IMR-90 (cell line): Measurements from ENCODE around the gene CEP41. TPM values are rescaled to one million over a fixed set of nuclear protein-coding genes. Genes with fewer than 3 reads are reported as not detected.

ENCODE experiments used
- ATAC-seq: fragments of 200-7000 bp; cut with Tn5 transposase; 2 replicates; pipeline ENCODE4 v1.9.1; 2020; ENCODE audit warnings: low read depth, mild to moderate bottlenecking, moderate library complexity
- BruUV-seq: library from RNA; stranded (reverse); fragments of 400-500 nt; replicated peaks from 2 replicates; lab custom pipeline; 2021; lab: Mats Ljungman, UMichigan
- CTCF ChIA-PET: fragments of 300-600 bp; formaldehyde crosslinking; extraction: SDS; loops from one replicate; lab custom pipeline; 2021; ENCODE audit warnings: antibody characterized with exemption; lab: Yijun Ruan, JAX
- POLR2A ChIA-PET: fragments of 300-600 bp; sonication (Branson Sonifier 250); formaldehyde crosslinking; loops from one replicate; lab custom pipeline; 2022; ENCODE audit warnings: antibody characterized with exemption; ENCODE audit not compliant: unreplicated experiment; lab: Charles Lee
- DNase-seq: peaks from one replicate; pipeline ENCODE4 v3.0.0; 2013
- H2AFZ ChIP-seq: replicated peaks from 2 replicates; pipeline ENCODE3; 2013; ENCODE audit warnings: low read length, mild to moderate bottlenecking; ENCODE audit not compliant: poor library complexity
- H2AK5ac ChIP-seq: 2 replicates; pipeline ENCODE4 v1.6.1; 2013; ENCODE audit warnings: low read depth, low read length, inconsistent platforms
- H2AK9ac ChIP-seq: replicated peaks from 2 replicates; pipeline ENCODE3; 2013; ENCODE audit warnings: mild to moderate bottlenecking, low read depth, low read length, moderate library complexity; ENCODE audit not compliant: poor library complexity
- H2BK120ac ChIP-seq: 2 replicates; pipeline ENCODE4 v1.6.1; 2013; ENCODE audit warnings: low read depth, low read length, inconsistent platforms
- H2BK15ac ChIP-seq: 3 replicates; pipeline ENCODE4 v1.6.1; 2013; ENCODE audit warnings: low read depth, low read length, inconsistent platforms
- H2BK20ac ChIP-seq: 2 replicates; pipeline ENCODE4 v1.6.1; 2013; ENCODE audit warnings: low read depth, mild to moderate bottlenecking, inconsistent platforms, low read length, moderate library complexity
- H2BK5ac ChIP-seq: 2 replicates; pipeline ENCODE4 v1.6.1; 2013; ENCODE audit warnings: mild to moderate bottlenecking, low read depth, low read length, inconsistent platforms; ENCODE audit not compliant: poor library complexity, severe bottlenecking
- H3K14ac ChIP-seq: replicated peaks from 2 replicates; pipeline ENCODE4 v1.6.1; 2013; ENCODE audit warnings: low read depth, low read length, inconsistent platforms
- H3K18ac ChIP-seq: 2 replicates; pipeline ENCODE4 v1.6.1; 2013; ENCODE audit warnings: low read depth, low read length, control low read depth
- H3K23ac ChIP-seq: 2 replicates; pipeline ENCODE4 v1.6.1; 2013; ENCODE audit warnings: low read depth, low read length, inconsistent platforms
- H3K27ac ChIP-seq: 2 replicates; pipeline ENCODE4 v1.5.1; 2013; ENCODE audit warnings: mild to moderate bottlenecking, control low read depth, low read length; ENCODE audit not compliant: insufficient read depth
- H3K27me3 ChIP-seq: 2 replicates; pipeline ENCODE4 v1.6.1; 2013; ENCODE audit warnings: low read length; ENCODE audit not compliant: control insufficient read depth, insufficient read depth
- H3K36me3 ChIP-seq: 2 replicates; pipeline ENCODE4 v1.6.1; 2013; ENCODE audit warnings: low read length, mixed read lengths; ENCODE audit not compliant: control insufficient read depth, insufficient read depth
- H3K4ac ChIP-seq: 2 replicates; pipeline ENCODE4 v1.6.1; 2013; ENCODE audit warnings: low read depth, low read length, inconsistent platforms
- H3K4me1 ChIP-seq: 2 replicates; pipeline ENCODE4 v1.6.1; 2013; ENCODE audit warnings: low read length, mixed read lengths; ENCODE audit not compliant: control insufficient read depth, insufficient read depth
- H3K4me2 ChIP-seq: 2 replicates; pipeline ENCODE4 v1.6.1; 2013; ENCODE audit warnings: low read depth, mild to moderate bottlenecking, control low read depth, low read length, moderate library complexity
- H3K4me3 ChIP-seq: 2 replicates; pipeline ENCODE4 v1.5.1; 2013; ENCODE audit warnings: low read depth, mild to moderate bottlenecking, control low read depth, low read length, moderate library complexity; ENCODE audit not compliant: insufficient read depth
- H3K56ac ChIP-seq: 2 replicates; pipeline ENCODE4 v1.6.1; 2013; ENCODE audit warnings: low read length, inconsistent platforms; ENCODE audit not compliant: insufficient read depth; ENCODE audit errors: extremely low read depth
- H3K79me1 ChIP-seq, 2 experiments: 2 replicates each; pipeline ENCODE4 v1.6.1; 2013; ENCODE audit warnings: low read length in 2 of 2, inconsistent platforms in 1 of 2, low read depth in 1 of 2
- H3K9ac ChIP-seq: 2 replicates; pipeline ENCODE4 v1.6.1; 2013; ENCODE audit warnings: low read depth, low read length, control low read depth
- H3K9me1 ChIP-seq: 2 replicates; pipeline ENCODE4 v1.6.1; 2013; ENCODE audit warnings: low read length, inconsistent platforms; ENCODE audit not compliant: insufficient read depth
- H3K9me3 ChIP-seq: 2 replicates; pipeline ENCODE4 v1.6.1; 2013; ENCODE audit warnings: low read length; ENCODE audit not compliant: control insufficient read depth, insufficient read depth
- H4K20me1 ChIP-seq: 2 replicates; pipeline ENCODE4 v1.6.1; 2013; ENCODE audit warnings: low read length, inconsistent platforms; ENCODE audit not compliant: insufficient read depth
- H4K5ac ChIP-seq: 2 replicates; pipeline ENCODE4 v1.6.1; 2013; ENCODE audit warnings: mild to moderate bottlenecking, low read depth, low read length, control low read depth
- H4K8ac ChIP-seq, 2 experiments: 2 replicates each; pipeline ENCODE4 v1.6.1; 2013; ENCODE audit warnings: low read depth in 2 of 2, low read length in 2 of 2, control low read depth in 1 of 2, inconsistent platforms in 1 of 2
- H4K91ac ChIP-seq: 2 replicates; pipeline ENCODE4 v1.6.1; 2013; ENCODE audit warnings: low read depth, low read length, inconsistent platforms; ENCODE audit not compliant: insufficient read depth
- CHD1 ChIP-seq: IDR thresholded peaks from 2 replicates; pipeline ENCODE4 v1.6.1; 2012; ENCODE audit warnings: low read depth, low read length, improper control_type of control experiment
- RAD21 ChIP-seq: IDR thresholded peaks from 2 replicates; pipeline ENCODE4 v1.6.1; 2012; ENCODE audit warnings: low read length, improper control_type of control experiment
- RCOR1 ChIP-seq: IDR thresholded peaks from 2 replicates; pipeline ENCODE4 v1.6.1; 2012; ENCODE audit warnings: mild to moderate bottlenecking, low read length, improper control_type of control experiment; ENCODE audit not compliant: insufficient replicate concordance
- SMC3 ChIP-seq: fragments of 150-350 bp; IDR thresholded peaks from 2 replicates; pipeline ENCODE4 v1.6.1; 2016; ENCODE audit warnings: low read depth, mild to moderate bottlenecking, antibody characterized with exemption, low read length, moderate library complexity
- WGBS, 2 experiments: methylation state at CpG; one replicate each; pipeline versions ENCODE4 v1.1.5 to v1.1.7; 2013; ENCODE audit warnings: missing lambda C conversion rate in 2 of 2; ENCODE audit not compliant: insufficient read length in 1 of 2; ENCODE audit errors: extremely low coverage in 2 of 2; 5-methylcytosine and 5-hydroxymethylcytosine counted together
- dilution Hi-C: fragments of 300-500 bp; cut with HindIII; formaldehyde crosslinking; loops from one replicate; pipeline ENCODE4 v1.14.3; 2018; ENCODE audit warnings: low sequenced_read_pairs; ENCODE audit not compliant: unreplicated experiment
- in situ Hi-C: fragments of 300-500 bp; cut with MboI; formaldehyde crosslinking; loops from 3 replicates; pipeline ENCODE4 v1.14.3; 2019; ENCODE audit warnings: low sequenced_read_pairs, inconsistent platforms, mixed read lengths
- intact Hi-C: fragments of 100-400 bp; cut with micrococcal nuclease; formaldehyde crosslinking; loops from 2 replicates; pipeline ENCODE4 v1.10.0; 2022
- polyA plus RNA-seq, 3 experiments: library from polyadenylated mRNA; depleted of rRNA; stranded (reverse); fragments of >200 nt; gene quantifications; 2 replicates each; pipeline ENCODE4 v1.2.3, GENCODE V29; 2012; ENCODE audit warnings: low replicate concordance in 1 of 3
- total RNA-seq: library from RNA; depleted of rRNA; stranded (reverse); fragments of >200 nt; gene quantifications from 2 replicates; pipeline ENCODE4 v1.2.3, GENCODE V29; 2012

Gene CEP41
- total and polyA plus RNA-seq, 2 of the 4 experiments (the other 2 are of a cell fraction): 12.2 to 21.9 TPM

DNA sequence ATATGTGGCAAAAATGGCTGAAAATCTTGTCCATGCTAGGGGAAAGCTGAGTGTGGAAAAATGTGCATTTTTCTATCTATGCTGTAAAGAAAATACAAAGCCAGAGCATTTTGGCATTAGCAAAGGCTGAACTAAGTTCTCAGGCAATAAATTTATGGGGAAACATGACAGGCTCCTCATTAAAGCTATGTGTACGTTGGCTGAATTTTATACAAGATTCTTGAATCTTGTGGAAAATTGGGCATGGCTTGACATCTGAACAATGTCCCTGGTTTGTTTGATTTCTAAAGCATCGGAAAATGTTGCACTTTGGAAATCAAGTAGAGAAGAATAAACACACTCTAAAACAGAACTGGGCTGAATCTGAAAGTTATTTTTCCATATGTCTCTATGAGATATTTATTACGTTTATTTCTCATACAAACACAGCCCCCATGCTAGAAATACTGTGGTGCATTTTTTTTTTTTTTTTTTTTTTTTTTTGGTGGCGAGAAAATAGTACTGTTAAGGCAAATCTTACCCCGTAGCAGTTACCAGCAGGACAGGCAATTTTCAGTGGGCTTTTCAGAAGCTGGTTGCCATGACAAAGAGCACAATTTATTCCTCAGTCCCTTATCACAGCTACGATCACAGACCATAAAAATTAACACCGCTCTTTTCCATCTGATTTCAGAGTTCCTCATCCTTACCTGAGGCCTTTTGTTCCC lies 43.6 kb downstream of the CEP41 start (continued):
- no peak for TF ChIP-seq RCOR1

DNA sequence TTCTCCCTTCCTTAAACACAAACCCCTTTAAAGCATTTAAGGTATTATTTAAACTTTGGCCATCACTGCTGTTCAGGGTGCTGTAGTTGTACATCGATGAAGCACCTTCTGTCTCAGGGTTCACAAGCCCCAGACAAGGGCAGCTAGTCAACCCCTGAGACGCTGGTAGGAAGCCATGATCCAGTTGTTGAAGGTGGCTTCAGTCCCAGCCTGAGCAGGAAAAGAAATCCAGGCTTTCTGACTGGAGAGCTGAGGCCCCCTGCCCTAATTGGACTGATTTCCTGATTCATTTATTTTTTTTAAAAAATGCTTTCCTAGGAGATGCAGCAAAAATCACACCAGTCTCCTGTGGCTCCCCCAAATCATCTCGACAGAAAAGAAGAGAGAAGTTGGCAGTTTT lies 44.7 kb downstream of the CEP41 start:
- Histone ChIP-seq H2BK120ac (no peak overlapping the region; the same call in 1 of the 2 replicates), H3K14ac (no peak overlapping the region), H3K23ac (no peak overlapping the region), H3K79me1 (no peaks in the 10 kb centered on the region), H3K4me3 (no peak overlapping the region), H3K18ac (peak overlapping the region; percentile 71), H3K4ac (no peak overlapping the region), H2AFZ (no peak overlapping the region), H4K91ac (no peak overlapping the region), H3K9me1 (peaks cover 7% of the 10 kb centered on the region; the same call in 1 of the 2 replicates), H2BK20ac (peak overlapping the region; percentile 2; the same call in 1 of the 2 replicates), H3K9me3 (no peaks in the 10 kb centered on the region), H3K27me3 (no peaks in the 10 kb centered on the region), H3K56ac (no peak overlapping the region), H4K8ac (no peak overlapping the region), H4K5ac (peak overlapping the region; percentile 30; the same call in 1 of the 2 replicates), H3K4me1 (peaks cover 17% of the 10 kb centered on the region), H4K20me1 (no peaks in the 10 kb centered on the region), H3K27ac (no peak overlapping the region), H3K36me3 (peaks cover 4% of the 10 kb centered on the region), H2BK5ac (no peak overlapping the region), H3K9ac (no peak overlapping the region; the same call in 1 of the 2 replicates), H3K4me2 (no peak overlapping the region), H2BK15ac (no peak overlapping the region; the same call in 2 of the 3 replicates), H2AK5ac (no peak overlapping the region), H2AK9ac (no peak overlapping the region)
- dilution Hi-C loops (no loop called here), in situ Hi-C loops (no loop called here), intact Hi-C loops (loop anchor here (10.0 kb wide), 1 partner anchor 321 kb away; the partner anchor contains the start of gene KLHDC10)
- no peak for TF ChIP-seq CHD1
- no peak for TF ChIP-seq RCOR1
- TF ChIP-seq SMC3: no peak
- no peak for TF ChIP-seq RAD21
- DNase-seq (no peak), ATAC-seq (no peak)
- CTCF ChIA-PET: interaction anchor here (0.5 kb wide), 1 partner anchor 1117 kb away, joined by 4 read pairs; no protein-coding TSS in a partner anchor
- no TSS peak for BruUV-seq
- POLR2A ChIA-PET: no interaction called here
- 33% methylated on average over 1 of the region's 3 CpGs; no CpG with 5 or more reads in 1 of the 2 experiments for WGBS, 2 experiments
